CD4-positive, alpha-beta memory T cell (primary cell): ENCODE measurements around the gene THPO. TPM values are rescaled to one million over a fixed set of nuclear protein-coding genes. Genes with fewer than 3 reads are reported as not detected.

Source experiments
- CTCF ChIA-PET: fragments of 350-600 bp; sonication (Branson Sonifier 250); formaldehyde crosslinking; loops from one replicate; lab custom pipeline; 2021; ENCODE audit warnings: inconsistent platforms; ENCODE audit not compliant: partially characterized antibody; lab: Charles Lee
- POLR2A ChIA-PET: fragments of 350-600 bp; sonication (Branson Sonifier 250); formaldehyde crosslinking; loops from one replicate; lab custom pipeline; 2021; ENCODE audit not compliant: partially characterized antibody; lab: Charles Lee
- DNase-seq, 5 donors: peaks; one replicate each; pipeline versions ENCODE4 v3.0.0 to v3.0.0-alpha.2; 2020 to 2022; ENCODE audit warnings: mixed read lengths in 1 of 5
- H3K27ac ChIP-seq: one replicate; pipeline ENCODE4 v1.7.0; 2013; ENCODE audit warnings: low read depth, low read length
- H3K27me3 ChIP-seq: 2 replicates; pipeline ENCODE4 v1.7.0; 2013; ENCODE audit warnings: mild to moderate bottlenecking, low read length, moderate library complexity; ENCODE audit not compliant: insufficient read depth
- H3K36me3 ChIP-seq: 2 replicates; pipeline ENCODE4 v1.7.0; 2013; ENCODE audit warnings: mild to moderate bottlenecking, low read length, moderate library complexity; ENCODE audit not compliant: insufficient read depth
- H3K4me1 ChIP-seq: 2 replicates; pipeline ENCODE4 v1.7.0; 2013; ENCODE audit warnings: mild to moderate bottlenecking, low read length, moderate library complexity; ENCODE audit not compliant: insufficient read depth
- H3K4me3 ChIP-seq, 2 donors: one replicate each; pipeline ENCODE4 v1.7.0; 2013; ENCODE audit warnings: low read length in 2 of 2, mild to moderate bottlenecking in 1 of 2
- H3K9me3 ChIP-seq, 2 donors: one replicate each; pipeline ENCODE4 v1.7.0; 2013; ENCODE audit warnings: low read length in 2 of 2, control low read depth in 1 of 2; ENCODE audit not compliant: control insufficient read depth in 1 of 2
- H3K27ac Mint-ChIP-seq, 7 donors: one replicate each; pipeline ENCODE4 v1.8.0; 2020 to 2021; ENCODE audit warnings: mixed read lengths in 7 of 7, mild to moderate bottlenecking in 6 of 7, inconsistent platforms in 3 of 7, moderate library complexity in 3 of 7
- H3K27me3 Mint-ChIP-seq, 2 donors: one replicate each; pipeline ENCODE4 v1.8.0; 2020 to 2021; ENCODE audit warnings: mixed read lengths in 2 of 2
- H3K36me3 Mint-ChIP-seq, 2 donors: one replicate each; pipeline ENCODE4 v1.8.0; 2020 to 2021; ENCODE audit warnings: mixed read lengths in 2 of 2, inconsistent platforms in 1 of 2, mild to moderate bottlenecking in 1 of 2
- H3K4me1 Mint-ChIP-seq, 4 donors: one replicate each; pipeline ENCODE4 v1.8.0; 2020 to 2021; ENCODE audit warnings: mixed read lengths in 4 of 4, mild to moderate bottlenecking in 1 of 4
- H3K4me3 Mint-ChIP-seq, 8 donors: one replicate each; pipeline ENCODE4 v1.8.0; 2020 to 2021; ENCODE audit warnings: mixed read lengths in 8 of 8, mild to moderate bottlenecking in 7 of 8, moderate library complexity in 6 of 8, inconsistent platforms in 3 of 8
- H3K9me3 Mint-ChIP-seq, 8 donors: one replicate each; pipeline ENCODE4 v1.8.0; 2020 to 2021; ENCODE audit warnings: mixed read lengths in 8 of 8, mild to moderate bottlenecking in 5 of 8, inconsistent platforms in 3 of 8, moderate library complexity in 1 of 8
- intact Hi-C: fragments of 100-400 bp; cut with micrococcal nuclease; formaldehyde crosslinking; loops from one replicate; pipeline ENCODE4 v1.15.1; 2023
- polyA plus RNA-seq, 2 donors: library from polyadenylated mRNA; unstranded; fragments of 300-500 nt; fragmentation: Illumina TruSeq; gene quantifications; one replicate each; pipeline ENCODE4 v1.2.3, GENCODE V29; 2021
- total RNA-seq, 2 experiments: library from RNA; stranded (reverse); gene quantifications; one replicate each; pipeline ENCODE4 v1.2.3, GENCODE V29; 2021

The THPO gene
- total and polyA plus RNA-seq, 4 experiments from 2014 or later = not detected

- no peak overlapping the region for H3K4me3 Mint-ChIP-seq
- no peaks in the 10 kb centered on the region for H3K27me3 ChIP-seq
- peaks cover 0 to 2% (median 0%) of the 10 kb centered on the region in 4 donors for H3K4me1 Mint-ChIP-seq
- POLR2A ChIA-PET = interaction anchor here (0.6 kb wide), 1 partner anchor 131 kb away, joined by 4 read pairs; no protein-coding TSS in a partner anchor
- intact Hi-C loops = loop anchor here (5.0 kb wide), 1 partner anchor 52 kb away; the partner anchor contains the start of genes CLCN2 and POLR2H
- H3K4me3 ChIP-seq = no peak overlapping the region
- DNase-seq = no peak
- H3K9me3 Mint-ChIP-seq = no peaks in the 10 kb centered on the region
- peaks cover 0 to 8% of the 10 kb centered on the region in 2 donors for H3K27me3 Mint-ChIP-seq
- no peaks in the 10 kb centered on the region for H3K36me3 ChIP-seq
- no peaks in the 10 kb centered on the region for H3K36me3 Mint-ChIP-seq
- no peak overlapping the region for H3K27ac ChIP-seq
- no peak overlapping the region for H3K27ac Mint-ChIP-seq
- no peaks in the 10 kb centered on the region for H3K4me1 ChIP-seq
- no peaks in the 10 kb centered on the region for H3K9me3 ChIP-seq
- CTCF ChIA-PET = interaction anchor here (0.7 to 5.8 kb wide), 9 partner anchors 9 to 140 kb away, joined by 3 to 47 read pairs (median 3); no protein-coding TSS in a partner anchor
Measured at GRCh38 chr3:184414418-184415202, 36.6 kb upstream of the THPO start.

DNA sequence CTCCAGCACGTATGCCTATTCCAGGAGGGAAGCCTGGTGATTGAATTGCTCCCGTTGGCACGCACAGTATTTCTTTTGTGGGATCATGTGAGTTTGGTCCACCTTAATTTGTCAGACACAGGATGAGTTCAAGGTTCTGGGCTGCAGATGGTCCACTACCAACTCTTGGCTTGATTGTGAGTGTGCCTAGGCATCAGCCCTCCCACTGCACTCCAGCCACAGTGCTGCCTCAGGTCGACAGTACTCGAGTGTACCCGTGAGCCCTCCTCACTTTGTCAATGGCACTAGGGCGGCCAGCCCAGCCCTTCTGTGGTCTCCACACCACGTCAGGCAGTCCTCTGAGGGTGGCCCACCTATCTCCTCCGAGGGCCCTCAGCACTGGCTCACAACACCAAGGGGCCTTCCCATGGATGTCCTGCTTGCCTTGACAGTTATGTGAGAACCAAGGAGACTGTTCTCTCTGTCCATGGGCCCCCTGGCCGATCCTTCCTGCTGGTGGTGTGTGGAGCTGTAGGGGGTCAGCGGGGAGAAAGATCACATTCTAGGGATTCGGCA is 32.0 kb upstream of the THPO start:
- Histone ChIP-seq H3K4me1 (no peaks in the 10 kb centered on the region), H3K36me3 (no peaks in the 10 kb centered on the region), H3K9me3 (no peaks in the 10 kb centered on the region), H3K4me3 (no peak overlapping the region), H3K27ac (no peak overlapping the region), H3K27me3 (no peaks in the 10 kb centered on the region)
- Mint-ChIP-seq H3K4me3 (no peak overlapping the region), H3K27me3 (peaks cover 0 to 10% of the 10 kb centered on the region in 2 donors), H3K36me3 (no peaks in the 10 kb centered on the region), H3K9me3 (no peaks in the 10 kb centered on the region), H3K4me1 (peaks cover 0 to 4% (median 0%) of the 10 kb centered on the region in 4 donors), H3K27ac (peak overlapping the region in 1 of 7 donors; percentile 21)
- CTCF ChIA-PET = no interaction called here
- no peak for DNase-seq
- intact Hi-C loops = no loop called here
- POLR2A ChIA-PET = no interaction called here

DNA sequence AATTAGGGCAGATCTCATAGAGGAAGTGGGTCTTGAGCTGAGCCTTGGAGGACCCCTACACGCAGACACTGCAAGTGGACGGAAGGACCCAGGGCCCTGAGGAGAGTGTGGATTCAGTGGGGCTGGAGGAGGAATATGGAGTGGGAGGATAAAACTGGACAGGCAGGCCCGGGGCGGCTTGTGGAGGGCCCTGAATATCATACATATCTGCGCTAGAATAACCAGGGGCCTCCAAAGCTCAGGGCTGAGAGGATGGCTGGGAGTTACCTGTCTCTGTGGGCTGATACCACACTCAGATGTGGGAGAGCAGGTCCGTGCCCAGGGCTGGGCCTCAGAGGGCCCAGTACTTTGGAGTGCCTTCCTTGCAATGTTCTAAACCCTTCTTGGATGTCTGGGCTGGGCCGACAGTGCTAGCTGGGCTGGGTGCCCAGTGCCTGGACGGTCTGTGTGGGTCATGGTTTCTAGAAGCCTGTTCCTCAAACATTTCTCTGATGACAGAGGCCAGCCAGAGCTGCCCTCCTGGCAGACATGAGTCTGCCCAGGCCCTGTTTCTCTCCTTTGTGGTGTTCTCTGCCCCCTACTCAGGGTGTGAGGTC is 31.4 kb upstream of the THPO start:
- no peak overlapping the region for H3K27ac ChIP-seq
- CTCF ChIA-PET = no interaction called here
- no peaks in the 10 kb centered on the region for H3K36me3 Mint-ChIP-seq

GRCh38 chr3:184405075-184406030 is 27.3 kb upstream of the THPO start:
- no peak for DNase-seq
- Histone ChIP-seq H3K9me3 (no peaks in the 10 kb centered on the region), H3K4me1 (no peaks in the 10 kb centered on the region), H3K36me3 (no peaks in the 10 kb centered on the region), H3K27me3 (no peaks in the 10 kb centered on the region), H3K4me3 (no peak overlapping the region), H3K27ac (no peak overlapping the region)
- ChIA-PET POLR2A (no interaction called here), CTCF (no interaction called here)
- peaks cover 16 to 17% of the 10 kb centered on the region in 2 donors for H3K27me3 Mint-ChIP-seq
- no peaks in the 10 kb centered on the region for H3K36me3 Mint-ChIP-seq
- no peaks in the 10 kb centered on the region for H3K9me3 Mint-ChIP-seq
- H3K4me3 Mint-ChIP-seq = no peak overlapping the region
- H3K4me1 Mint-ChIP-seq = peaks cover 0 to 4% (median 0%) of the 10 kb centered on the region in 4 donors
- intact Hi-C loops = no loop called here
- H3K27ac Mint-ChIP-seq = no peak overlapping the region

More for the DNA sequence above, 31.4 kb upstream of the THPO start:
- peaks cover 0 to 10% of the 10 kb centered on the region in 2 donors for H3K27me3 Mint-ChIP-seq
- H3K27ac Mint-ChIP-seq = peak overlapping the region in 1 of 7 donors; percentile 25
- no peaks in the 10 kb centered on the region for H3K36me3 ChIP-seq
- POLR2A ChIA-PET = no interaction called here
- no peak for DNase-seq
- no peaks in the 10 kb centered on the region for H3K9me3 ChIP-seq
- no peak overlapping the region for H3K4me3 ChIP-seq
- no peaks in the 10 kb centered on the region for H3K9me3 Mint-ChIP-seq
- no peaks in the 10 kb centered on the region for H3K27me3 ChIP-seq
- H3K4me3 Mint-ChIP-seq = no peak overlapping the region
- intact Hi-C loops = no loop called here
- no peaks in the 10 kb centered on the region for H3K4me1 ChIP-seq
- H3K4me1 Mint-ChIP-seq = peaks cover 0 to 4% (median 0%) of the 10 kb centered on the region in 4 donors

DNA sequence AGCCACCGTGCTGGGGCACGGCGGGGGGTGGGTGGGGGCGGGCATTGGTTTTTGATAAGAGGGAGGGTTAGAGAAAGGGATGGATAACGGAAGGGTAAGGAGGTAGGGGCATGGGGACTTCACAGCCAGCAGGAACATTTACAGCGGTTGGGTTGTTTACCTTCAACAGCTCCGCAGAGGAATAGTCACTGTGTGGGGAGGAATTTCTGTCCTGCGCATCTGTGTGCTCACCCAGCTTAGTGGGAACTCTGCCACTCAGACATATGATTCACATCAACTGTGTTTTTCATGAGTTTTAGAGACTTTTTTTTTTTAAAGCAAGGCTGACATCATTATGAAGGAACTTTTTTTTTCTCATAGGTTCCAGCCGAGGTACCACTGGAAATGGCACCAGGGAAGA is 21.4 kb upstream of the THPO start:
- Mint-ChIP-seq H3K9me3 (peaks cover 0 to 2% (median 0%) of the 10 kb centered on the region in 8 donors), H3K4me3 (no peak overlapping the region), H3K36me3 (no peaks in the 10 kb centered on the region), H3K27ac (no peak overlapping the region), H3K4me1 (no peaks in the 10 kb centered on the region), H3K27me3 (peaks cover 19 to 26% of the 10 kb centered on the region in 2 donors)
- intact Hi-C loops = no loop called here
- Histone ChIP-seq H3K4me1 (no peaks in the 10 kb centered on the region), H3K36me3 (no peaks in the 10 kb centered on the region), H3K9me3 (no peaks in the 10 kb centered on the region), H3K4me3 (no peak overlapping the region), H3K27ac (no peak overlapping the region), H3K27me3 (no peaks in the 10 kb centered on the region)
- no peak for DNase-seq
- POLR2A ChIA-PET = interaction anchor here (0.7 kb wide), 1 partner anchor 332 kb away, joined by 3 read pairs; no protein-coding TSS in a partner anchor
- CTCF ChIA-PET = no interaction called here

DNA sequence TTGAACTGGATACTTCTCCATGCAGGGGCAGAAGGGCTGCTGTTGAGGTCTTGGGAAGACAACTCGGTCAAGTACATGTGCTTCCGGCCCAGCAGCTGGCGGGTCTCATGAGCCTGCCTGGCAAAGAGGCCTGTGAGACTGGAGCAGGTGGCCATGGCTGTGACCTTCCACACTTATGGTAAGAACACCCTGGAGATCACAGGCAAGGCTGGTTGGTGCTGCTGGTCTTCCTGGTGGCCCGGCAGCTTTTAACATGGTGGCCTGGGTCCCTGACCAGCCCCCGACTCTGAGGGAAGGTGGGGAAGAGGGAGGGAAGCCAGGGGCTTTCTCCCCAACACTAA is 17.3 kb upstream of the THPO start:
- Mint-ChIP-seq H3K27ac (no peak overlapping the region), H3K9me3 (peaks cover 0 to 4% (median 0%) of the 10 kb centered on the region in 8 donors), H3K36me3 (no peaks in the 10 kb centered on the region), H3K27me3 (peaks cover 4 to 21% of the 10 kb centered on the region in 2 donors), H3K4me3 (no peak overlapping the region), H3K4me1 (no peaks in the 10 kb centered on the region)
- H3K9me3 ChIP-seq = no peaks in the 10 kb centered on the region
- ChIA-PET CTCF (interaction anchor here (0.7 kb wide), 1 partner anchor 23 kb away, joined by 3 read pairs; no protein-coding TSS in a partner anchor), POLR2A (no interaction called here)
- no peaks in the 10 kb centered on the region for H3K4me1 ChIP-seq
- H3K27ac ChIP-seq = no peak overlapping the region
- intact Hi-C loops = no loop called here
- no peaks in the 10 kb centered on the region for H3K36me3 ChIP-seq
- no peak for DNase-seq
- no peak overlapping the region for H3K4me3 ChIP-seq
- H3K27me3 ChIP-seq = no peaks in the 10 kb centered on the region
